ENCODE results near the gene STN1.
A peak's percentile ranks its signal among the peaks of the same experiment; 100 is the strongest.

STN1 gene

DNA sequence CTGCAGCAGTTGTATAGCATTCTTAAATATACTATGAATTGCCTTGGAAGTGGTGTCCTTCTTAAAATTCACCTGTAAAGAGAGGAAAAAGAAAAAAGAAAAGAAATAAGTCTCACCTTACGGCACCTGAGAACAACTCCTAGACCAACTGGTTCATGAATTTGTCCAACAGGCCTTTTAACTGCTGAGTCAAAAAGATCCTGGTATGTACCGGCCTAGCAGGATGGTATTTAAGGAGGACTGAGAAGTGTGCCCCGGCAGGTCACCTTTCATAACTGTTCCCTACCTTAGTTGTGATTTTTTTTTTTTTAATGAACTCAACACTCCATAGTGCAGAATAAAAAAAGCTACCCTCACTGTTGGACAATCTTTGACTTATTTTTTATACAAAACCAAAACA, 25.8 kb downstream of the STN1 start:
- no peak for DNase-seq

DNA sequence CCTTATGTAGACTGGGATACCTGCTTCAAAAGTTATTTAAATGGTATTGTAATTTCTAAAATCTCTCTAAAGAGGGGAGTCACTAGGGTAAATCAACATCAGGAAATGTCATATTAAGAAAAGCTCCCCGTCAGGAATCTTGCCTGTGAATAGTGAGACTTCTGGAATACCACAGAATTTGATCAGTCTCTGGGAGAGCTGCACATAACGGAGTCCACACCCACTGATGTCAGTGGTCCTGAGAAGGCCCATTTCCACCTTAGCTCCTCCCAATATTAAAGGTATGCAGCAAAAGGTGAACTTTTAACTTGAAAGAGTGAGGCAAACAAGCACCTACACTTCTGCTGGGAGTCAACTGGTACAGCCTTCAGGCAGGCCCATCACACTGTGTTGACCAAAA, 27.3 kb downstream of the STN1 start:
- no peak for DNase-seq

DNA sequence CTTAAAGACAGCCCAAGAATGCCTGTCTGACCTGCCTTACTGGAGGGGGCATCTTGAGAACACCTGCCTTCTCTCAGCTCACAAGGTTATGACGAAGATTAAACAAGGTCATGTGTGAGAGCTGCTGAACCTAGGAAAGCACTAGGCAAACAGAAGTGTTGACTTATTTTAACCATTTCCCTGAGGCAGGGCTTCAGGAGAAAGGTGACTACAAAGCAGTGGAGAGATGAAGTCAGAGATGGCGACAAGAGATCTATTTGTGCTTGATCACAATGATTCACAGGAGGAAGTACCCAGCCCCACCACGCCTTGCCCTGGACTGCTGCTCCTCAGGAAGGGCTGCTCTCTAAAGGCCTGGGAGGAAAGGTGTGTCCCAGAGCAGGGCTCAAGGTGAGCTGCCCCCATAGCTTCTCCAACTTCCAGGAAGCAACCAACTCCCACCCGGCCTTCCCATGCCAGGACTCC, 27.8 kb downstream of the STN1 start:
- DNase-seq, result no peak

DNA sequence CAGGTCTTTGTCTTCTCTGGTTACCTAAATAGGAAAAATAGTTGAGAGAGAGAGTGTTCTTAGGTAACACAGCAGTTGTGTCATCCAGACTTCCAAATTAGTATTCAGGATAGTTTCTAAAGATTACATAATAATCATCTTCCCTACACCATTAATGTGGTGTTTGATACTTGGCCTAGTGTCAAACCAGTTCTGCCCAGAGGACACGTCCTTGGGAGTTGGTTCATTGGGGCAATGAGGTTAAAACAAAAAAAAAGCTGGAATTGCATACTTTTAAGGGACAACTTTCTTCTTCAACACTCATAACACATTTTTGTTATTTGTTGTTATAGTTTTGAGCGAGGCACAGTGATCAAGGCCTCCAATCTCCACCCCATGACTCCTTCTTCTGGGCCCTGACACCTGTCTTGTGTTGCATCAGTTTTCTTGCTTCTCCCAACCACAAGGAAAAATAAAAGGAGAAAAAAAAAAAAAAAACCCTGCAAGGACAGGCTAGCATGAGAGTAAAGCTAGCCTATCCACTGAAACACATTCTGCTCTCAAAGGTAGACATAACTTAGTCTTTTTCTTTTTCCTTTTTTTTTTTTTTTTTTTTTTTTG, 28.8 kb downstream of the STN1 start:
- no peak for DNase-seq

DNA sequence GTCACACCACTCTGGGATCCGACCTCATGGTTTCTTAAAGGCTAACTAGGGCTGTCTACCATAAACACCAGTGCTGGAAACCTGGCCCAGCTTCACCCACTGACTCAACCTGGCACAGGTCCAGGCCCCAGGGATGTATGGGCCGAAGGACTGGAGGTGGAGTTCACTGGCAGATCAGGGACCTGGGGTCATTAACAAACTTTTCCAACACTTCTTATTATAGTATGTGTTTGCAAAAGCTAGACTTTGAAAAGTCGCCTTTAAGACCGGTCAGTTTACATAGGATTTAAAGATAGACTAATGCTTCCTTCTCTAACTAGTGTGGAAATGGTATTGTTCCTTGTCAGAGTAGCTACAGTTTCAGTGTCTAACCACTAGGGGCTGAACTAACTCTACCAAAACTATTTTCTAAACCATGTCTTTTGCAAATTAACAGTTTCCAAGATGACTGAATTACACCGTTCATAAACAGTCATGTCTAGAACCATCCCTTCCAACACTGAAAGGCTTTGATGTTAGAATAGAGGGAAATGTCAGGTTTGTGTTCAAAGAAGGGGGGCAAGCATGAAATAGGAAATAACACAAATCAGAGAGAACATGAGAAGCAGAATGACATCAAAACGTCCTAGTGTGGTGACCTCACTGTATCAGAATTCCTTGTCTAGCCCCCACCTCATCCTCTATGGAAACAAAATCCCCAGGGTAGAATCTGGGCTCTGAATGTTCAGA, 29.7 kb downstream of the STN1 start:
- peak; percentile 77 for DNase-seq

DNA sequence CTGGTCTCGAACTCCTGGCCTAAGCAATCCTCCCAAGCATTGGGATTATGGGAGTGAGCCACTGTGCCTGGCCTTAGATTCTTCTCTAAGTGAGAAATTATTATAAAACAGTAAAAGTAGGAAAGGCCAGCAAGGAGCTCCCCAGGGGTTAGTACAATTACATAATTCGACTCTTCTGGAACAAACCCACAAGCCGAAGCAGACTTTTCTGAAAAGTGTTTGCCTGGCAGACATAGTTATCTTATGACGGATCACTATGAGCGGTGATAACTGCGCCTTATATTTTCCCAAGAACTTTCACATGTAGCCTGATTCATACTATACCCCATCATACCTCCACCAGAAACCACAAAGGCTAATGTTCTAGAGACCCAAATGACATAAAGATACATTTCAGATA, 32.4 kb downstream of the STN1 start:
- no peak for DNase-seq

DNA sequence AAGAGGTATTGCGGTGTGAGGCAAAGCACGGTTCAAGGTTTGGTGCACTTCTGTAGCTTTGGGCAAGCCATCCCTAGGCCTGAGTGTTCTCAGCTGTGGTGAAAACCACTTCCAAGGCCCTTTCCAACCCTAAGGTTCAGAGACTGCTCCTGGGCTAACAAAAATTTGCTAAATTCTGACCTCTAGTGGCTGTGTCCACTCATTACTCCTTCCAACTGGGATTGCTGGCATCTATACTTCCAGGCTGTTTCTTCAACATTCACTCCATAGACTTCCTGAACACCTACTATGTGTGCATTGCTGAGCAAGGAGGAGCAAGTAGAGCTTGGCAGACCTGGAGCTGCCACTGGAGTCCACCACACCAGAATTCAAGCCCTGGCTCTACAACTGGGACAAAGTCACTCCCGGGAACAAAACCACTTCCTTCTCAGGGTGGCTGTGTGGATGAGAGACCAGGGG, 33.3 kb downstream of the STN1 start:
- peak; percentile 66 for DNase-seq

DNA sequence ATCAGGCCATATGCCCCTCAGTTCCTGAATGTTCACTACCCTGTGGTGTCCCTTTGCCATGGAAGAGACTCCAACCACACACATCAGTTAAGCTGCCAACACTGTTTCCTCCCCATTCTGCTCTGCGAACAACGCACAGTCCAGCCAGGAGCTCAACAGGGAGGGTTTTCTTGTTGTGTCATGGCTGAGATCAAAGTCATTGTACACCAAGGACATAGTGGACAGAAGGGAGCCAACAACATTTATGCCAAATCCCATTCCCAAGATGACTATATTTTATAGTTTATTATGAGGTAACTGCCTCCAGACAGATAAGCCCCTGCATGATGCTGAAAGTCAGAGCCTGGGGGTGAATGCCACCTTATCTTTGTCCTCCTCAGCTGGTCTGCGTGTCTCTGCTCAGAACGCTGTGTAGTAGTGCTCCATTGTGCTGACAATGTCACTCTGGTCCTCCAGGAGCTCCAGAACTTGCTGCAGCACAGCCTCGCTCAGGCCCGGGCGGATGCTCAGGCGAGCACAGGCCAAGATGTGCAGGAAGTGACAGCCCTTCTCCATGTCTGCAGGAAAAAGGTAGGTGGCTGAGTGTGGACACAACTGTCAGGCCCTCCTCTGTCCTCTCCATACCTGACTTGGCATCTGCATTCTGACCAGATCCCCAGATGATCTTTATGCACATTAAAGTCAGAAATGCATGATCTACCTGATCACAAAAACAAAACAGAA, 35.5 kb downstream of the STN1 start:
- no peak for DNase-seq

DNA sequence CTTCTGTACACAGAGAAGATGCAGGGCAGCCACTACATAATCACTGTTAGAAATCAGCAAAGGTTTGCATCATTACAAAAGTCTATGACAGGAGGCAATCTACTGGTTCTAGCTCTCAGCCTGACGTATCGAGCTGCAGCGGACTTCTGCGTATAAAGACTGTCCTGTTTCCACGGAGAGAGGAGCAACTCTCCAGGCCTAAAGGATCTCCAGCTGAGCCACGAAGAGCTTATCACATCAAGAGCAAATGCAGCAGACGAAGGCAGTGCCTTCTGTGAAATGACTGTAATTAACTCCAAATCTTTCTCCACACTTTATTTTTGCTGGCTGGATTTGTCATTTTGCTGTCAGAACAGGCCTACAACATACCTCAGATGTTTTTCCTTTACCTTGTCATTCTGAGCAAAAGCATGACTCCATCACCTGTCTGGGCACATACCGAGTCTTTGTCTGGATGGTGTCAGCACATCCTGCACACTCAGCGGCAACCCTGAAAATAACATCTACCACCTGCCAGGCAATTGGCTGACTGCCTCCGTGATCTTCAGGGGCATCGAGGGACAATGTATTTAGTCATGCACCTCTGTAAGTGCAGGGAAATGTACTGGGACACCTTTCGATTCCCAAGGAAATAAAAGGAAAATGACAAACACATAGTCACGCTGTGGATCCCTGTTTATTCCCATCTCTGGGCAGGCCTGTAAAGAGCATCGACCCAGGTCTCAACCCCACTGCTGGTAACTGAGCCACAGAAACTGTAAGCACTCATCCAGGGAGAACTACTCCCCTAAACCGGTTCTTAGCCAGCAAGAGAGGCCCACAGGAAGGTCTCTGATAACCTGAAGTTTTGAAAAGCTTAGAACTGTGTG, 36.3 kb downstream of the STN1 start:
- DNase-seq, result no peak

DNA sequence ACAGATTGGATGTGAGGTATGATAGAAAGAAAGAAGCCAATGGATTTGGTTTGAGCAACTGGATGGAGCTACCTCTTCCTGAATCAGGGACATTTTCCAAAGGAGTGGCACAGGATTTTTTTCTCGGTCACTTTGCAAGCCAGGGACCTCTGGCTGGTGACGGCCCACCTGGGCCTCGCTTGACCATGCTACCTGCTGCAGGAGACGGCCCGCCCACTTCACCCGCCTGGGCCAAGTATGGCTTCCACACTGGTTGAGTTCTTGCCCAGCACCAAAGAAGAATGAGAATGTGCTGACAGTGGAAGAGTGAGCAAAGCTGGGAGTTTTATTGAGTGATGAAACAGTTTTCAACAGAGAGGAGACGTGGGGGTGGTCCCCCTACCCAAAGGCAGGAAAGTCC, 38.2 kb downstream of the STN1 start:
- no peak for DNase-seq

DNA sequence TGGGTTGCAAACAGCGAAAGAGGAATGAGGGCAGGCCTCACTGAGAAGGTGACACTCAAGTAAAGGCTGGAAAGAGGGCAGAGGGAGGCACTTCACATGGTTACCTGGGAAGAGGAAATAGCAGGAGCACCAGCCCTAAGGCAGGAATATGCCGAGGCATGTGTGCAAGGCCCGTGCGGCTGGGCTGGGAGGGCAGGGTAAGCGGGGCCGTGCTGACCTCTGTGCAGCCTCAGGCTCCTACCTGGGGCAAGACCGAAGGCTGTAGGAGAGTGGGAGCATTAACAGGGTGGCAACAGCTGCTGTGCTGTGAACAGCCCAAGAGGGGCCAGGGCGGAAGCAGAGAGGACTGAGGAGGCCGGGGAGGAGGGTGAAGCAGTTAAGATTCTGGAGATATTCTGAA, 38.6 kb downstream of the STN1 start:
- DNase-seq, result no peak

DNA sequence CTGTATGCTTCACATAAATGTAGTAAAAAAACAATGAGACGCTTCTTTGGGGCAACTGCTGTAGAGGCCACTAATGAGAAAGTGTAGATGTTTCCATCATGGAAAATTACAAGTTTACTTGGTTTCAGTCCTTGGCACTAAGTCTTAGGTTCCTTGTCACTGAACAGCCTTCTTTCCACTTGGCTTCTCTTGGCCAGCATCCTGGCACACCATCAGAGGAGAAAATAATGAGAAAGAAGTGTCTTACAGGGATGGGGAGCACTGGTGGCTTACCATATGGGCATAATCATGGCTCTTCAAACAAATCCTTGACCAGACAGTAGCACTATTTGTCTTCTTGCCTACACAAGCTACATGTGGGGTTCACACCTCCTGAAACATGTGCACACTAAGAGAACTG, 40.1 kb downstream of the STN1 start:
- DNase-seq, result no peak

DNA sequence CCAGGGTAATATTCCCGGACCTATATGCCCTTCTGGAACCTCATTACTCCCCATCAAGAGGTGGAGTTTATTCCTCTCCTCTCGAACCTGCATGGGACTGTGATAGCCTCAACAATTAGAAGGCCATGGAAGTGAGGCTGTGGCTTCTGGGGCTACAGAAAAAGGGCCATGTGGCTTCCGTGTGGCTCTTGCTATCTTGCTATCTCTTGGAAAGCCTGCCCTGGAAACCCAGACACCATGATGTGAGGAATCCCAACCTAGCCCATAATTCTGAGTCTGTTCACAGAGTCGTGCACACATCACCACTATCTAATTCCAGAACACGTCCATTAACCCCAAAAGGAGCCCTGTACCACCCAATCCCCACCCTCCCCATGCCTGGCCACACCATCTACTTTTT, 41.8 kb downstream of the STN1 start:
- no peak for DNase-seq

DNA sequence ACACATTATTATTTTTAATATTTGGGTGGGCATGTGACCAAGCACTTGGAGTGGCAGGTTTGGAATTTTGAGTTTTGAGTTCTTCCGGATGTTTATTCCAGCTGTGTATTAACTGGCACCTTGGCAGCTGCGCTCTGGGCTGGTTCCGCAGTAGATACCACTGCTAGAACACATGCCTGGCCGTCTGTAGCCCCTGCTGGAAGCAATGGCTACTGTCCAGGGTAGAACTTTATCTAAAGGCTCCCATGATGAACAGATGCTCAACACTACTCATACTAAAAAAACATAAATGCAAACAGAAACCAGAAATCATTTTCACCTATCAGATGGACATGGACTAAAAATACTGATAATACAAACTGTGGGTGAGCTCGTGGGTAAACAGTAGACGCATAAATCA, 43.3 kb downstream of the STN1 start:
- DNase-seq, result no peak

DNA sequence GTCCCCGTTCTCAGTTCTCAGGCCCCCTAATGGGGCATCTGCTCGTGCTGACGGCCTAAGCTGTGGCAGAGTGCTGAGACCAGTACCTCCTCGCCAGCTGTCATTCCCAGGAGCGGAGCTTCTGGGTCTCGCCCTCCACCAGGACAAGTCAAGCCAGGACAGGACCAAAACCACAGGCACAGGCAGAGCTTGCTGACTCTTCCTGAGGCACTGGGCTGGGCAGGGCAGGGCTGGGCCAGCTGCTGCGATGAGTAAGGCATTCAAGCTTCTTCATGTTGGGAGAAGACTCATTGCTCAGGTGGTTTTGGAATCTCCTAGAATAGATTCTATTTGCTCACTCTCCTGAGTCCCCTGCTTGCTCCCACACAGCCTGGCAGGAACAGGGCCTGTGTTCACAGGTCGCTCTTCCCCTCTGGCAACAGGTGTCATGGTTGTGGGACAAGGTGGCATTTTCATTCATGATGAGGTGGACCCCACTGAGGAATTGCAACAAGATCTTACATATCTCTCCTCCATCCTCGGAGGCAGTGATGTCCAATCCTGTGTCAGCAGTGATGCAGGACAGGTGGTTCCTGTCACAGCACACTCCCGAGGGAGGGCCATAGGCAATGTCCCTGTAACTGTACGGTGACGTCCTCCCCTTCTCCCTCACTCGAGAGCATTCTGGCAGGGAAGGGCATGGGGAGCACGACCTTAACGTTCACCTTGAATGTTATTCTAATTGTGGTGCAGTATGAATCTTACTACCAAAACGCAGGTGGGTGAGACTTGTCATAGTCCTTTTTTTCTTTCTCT, 45.6 kb downstream of the STN1 start:
- DNase-seq, result no peak

DNA sequence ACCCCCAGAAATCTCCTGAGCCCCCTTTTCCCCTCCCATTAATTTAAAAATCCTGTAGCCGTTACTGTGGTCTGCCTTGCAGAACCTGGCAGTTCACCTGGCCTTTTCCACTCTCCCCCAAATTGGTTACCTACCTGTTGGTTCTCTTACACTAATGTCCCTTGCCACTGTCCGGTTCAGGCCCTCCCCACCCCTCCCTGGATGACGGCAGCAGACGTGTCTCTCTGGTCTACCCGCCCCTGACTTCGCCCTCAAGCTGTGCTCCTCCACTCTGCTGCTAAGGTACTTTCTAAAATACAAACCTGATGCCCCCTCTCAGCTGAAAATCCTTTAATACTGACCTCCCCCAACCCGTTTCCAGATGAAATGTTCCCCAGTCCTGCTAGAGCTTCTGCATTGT, 47.0 kb downstream of the STN1 start:
- DNase-seq, result no peak

DNA sequence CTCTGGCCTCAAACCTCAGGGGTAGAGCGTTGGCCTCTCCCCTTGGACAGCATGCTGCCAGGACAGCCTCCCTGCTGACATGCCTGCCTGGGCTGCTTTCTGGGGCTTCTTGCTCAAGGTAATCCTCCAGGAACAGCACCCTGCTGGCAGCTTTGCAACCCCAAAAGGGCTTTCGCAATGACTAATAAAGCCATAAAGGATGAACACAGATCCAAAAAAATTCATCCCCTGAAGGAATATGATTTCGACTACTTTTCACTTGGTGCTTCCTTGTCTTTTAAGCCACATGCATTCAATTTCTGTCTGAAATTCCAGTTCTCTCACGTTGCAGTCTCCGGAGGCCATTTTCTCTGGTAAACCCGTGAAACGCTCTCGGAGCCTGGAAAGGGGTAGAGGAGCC, 47.5 kb downstream of the STN1 start:
- no peak for DNase-seq

DNA sequence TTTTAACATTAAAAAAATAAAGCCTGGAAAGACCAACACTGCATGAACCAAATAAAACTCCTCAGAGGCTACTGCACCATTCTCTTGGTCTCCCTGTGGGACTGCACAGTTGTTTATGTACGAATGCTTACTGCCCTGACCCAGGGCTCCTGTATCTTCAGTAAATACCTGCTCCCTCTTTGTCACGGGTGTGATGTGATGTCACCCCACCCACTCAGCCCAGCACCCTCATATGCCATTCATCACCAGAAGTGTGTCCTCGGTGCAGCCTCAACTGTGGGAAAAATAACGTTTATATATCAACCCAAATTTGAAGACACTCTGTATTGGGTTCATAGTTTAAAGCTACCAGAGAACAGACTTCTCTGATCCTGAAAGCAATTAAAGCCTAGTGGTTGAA, 48.6 kb downstream of the STN1 start:
- DNase-seq, result no peak

DNA sequence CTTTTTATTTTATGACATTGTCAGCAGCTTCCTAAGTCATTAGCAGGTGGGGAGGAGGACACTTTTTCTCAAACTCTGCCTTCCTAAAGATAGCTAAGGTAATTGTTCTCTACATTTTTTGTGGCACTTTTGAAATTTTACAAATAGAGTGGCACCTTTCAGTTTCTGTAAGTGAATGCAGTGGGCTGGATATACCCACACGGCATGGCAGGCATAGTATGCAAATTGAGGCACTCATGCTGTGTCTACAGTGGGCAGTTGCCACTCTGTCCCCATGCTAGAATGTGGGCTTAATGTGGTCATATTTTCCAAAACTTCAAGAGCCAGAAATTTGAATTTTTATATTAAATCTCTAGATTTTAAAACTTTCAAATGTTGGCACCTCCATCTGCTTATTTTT, 49.8 kb downstream of the STN1 start:
- no peak for DNase-seq

DNA sequence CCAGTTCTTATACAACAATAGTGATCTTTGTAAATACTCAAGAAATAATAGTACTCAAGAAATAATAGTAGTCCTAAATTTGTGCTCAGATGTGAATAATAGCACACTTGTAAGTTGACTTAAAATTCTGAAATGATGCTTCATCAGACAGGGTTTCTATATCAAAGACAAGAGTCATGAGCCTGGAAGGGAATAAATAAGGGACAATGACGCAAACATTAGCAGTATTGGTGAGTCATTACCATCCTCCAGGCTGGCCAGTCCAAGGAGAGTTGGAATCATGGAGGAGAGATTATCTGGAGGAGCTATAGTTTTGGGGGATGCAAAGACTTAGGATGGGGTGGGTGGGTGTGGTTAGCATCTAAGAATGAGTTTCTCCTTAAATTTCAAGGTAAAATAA, 56.5 kb downstream of the STN1 start:
- no peak for DNase-seq

DNA sequence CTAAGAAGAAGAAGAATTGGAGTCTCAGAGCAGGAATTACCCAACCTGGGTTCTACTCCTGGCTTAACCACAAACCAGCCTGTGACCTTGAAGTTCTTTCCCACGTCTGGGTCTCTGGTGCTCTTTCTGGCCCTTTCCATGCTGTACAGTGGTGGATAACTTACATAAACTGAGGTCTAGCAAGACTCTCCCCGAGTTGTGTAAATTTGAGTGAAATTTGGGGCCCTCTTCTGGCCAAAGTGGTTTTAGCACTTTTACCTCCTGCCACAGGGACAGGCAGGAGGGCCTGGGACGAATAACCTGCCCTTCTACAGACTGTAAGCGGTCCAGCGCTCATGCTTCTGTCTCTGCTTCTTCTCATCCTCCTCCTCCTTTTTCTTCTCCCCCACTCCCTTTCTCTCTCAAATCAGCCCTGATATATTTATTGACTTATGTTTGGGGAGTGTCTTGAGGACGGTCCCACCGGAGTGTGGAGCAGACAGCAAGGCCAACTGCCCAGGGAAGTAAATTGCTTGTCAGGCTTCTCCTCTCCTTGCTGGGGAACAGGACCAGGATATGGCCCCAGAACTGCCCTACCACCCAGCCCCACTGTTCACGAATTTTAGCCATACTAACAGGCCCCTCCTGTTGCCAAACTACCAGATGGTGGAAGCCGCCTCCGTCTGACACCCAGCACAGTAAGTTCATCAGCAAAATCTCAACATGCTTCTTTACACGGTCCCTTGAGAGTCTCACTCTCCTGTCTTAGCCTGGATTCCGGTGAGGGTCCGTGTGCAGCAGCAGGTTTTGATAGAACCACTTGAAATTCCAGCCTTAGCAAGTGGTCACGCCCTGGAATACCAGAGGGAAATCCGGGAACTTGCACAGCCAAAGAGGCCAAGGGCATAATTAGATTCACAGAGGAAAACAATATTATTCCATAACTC, 58.6 kb downstream of the STN1 start:
- DNase-seq, result peak; percentile 64
